Fibroblast of villous mesenchyme (primary cell): ENCODE measurements around the gene SCT. TPM values are rescaled to one million over a fixed set of nuclear protein-coding genes. Genes with fewer than 3 reads are reported as not detected.
"Not testable (repeated sequence)": the region's sequence is repeated elsewhere in the genome, so short reads cannot be mapped to it uniquely, and the experiment has no call there.

Experiments used
- DNase-seq: peaks from one replicate; pipeline ENCODE4 v3.0.0-alpha.2; 2010; ENCODE audit warnings: low read depth
- H3K4me3 ChIP-seq: 2 replicates; pipeline ENCODE4 v1.5.1; 2011; ENCODE audit warnings: low read depth, mild to moderate bottlenecking, low read length
- CTCF ChIP-seq: IDR thresholded peaks from 2 replicates; pipeline ENCODE4 v1.5.1; 2012; ENCODE audit warnings: low read depth, mild to moderate bottlenecking, low read length; ENCODE audit not compliant: insufficient read depth
- total RNA-seq: library from RNA; depleted of rRNA; stranded (reverse); fragments of >200 nt; gene quantifications from 2 replicates; pipeline ENCODE4 v1.2.3, GENCODE V29; 2012

SCT gene
- total RNA-seq, 1 donor = not detected

GRCh38 chr11:655036-655726 is 28.2 kb upstream of the SCT start:
- TF ChIP-seq CTCF = no peak
- no peak for DNase-seq
- H3K4me3 ChIP-seq = no peak overlapping the region

- not testable (repeated sequence) for DNase-seq, H3K4me3 ChIP-seq
Observed at GRCh38 chr11:654444-654843, 27.5 kb upstream of the SCT start.

- TF ChIP-seq CTCF = no peak
- H3K4me3 ChIP-seq = no peak overlapping the region
- DNase-seq = no peak
Observed at GRCh38 chr11:653837-654236, 26.9 kb upstream of the SCT start.

GRCh38 chr11:653136-653535 is 26.2 kb upstream of the SCT start:
- not testable (repeated sequence) for H3K4me3 ChIP-seq, DNase-seq

GRCh38 chr11:650482-650881 is 23.5 kb upstream of the SCT start:
- no peak for TF ChIP-seq CTCF
- H3K4me3 ChIP-seq = no peak overlapping the region
- DNase-seq = no peak

- not testable (repeated sequence) for DNase-seq, H3K4me3 ChIP-seq
Observed at GRCh38 chr11:647672-648158, 20.7 kb upstream of the SCT start.

GRCh38 chr11:646214-646613 is 19.2 kb upstream of the SCT start:
- no peak for TF ChIP-seq CTCF
- DNase-seq = no peak

GRCh38 chr11:645536-645935 is 18.6 kb upstream of the SCT start:
- DNase-seq = no peak
- no peak for TF ChIP-seq CTCF
- no peak overlapping the region for H3K4me3 ChIP-seq

More at GRCh38 chr11:646214-646613, 19.2 kb upstream of the SCT start:
- H3K4me3 ChIP-seq = no peak overlapping the region
